Endothelial cell (in vitro differentiated cells): Measurements from ENCODE around the gene NFKBIB. TPM values are rescaled to one million over a fixed set of nuclear protein-coding genes. Genes with fewer than 3 reads are reported as not detected.

Experiments used
- DNase-seq: peaks from one replicate; pipeline ENCODE4 v3.0.0; 2021; ENCODE audit warnings: low spot score
- H3K27ac Mint-ChIP-seq: one replicate; pipeline ENCODE4 v1.8.0; 2021; ENCODE audit warnings: mixed read lengths, inconsistent platforms; ENCODE audit not compliant: unreplicated experiment
- H3K27me3 Mint-ChIP-seq: one replicate; pipeline ENCODE4 v1.8.0; 2021; ENCODE audit warnings: mild to moderate bottlenecking, moderate library complexity, mixed read lengths, inconsistent platforms; ENCODE audit not compliant: unreplicated experiment
- H3K36me3 Mint-ChIP-seq: one replicate; pipeline ENCODE4 v1.8.0; 2021; ENCODE audit warnings: mild to moderate bottlenecking, low read depth, mixed read lengths, inconsistent platforms; ENCODE audit not compliant: unreplicated experiment
- H3K4me1 Mint-ChIP-seq: one replicate; pipeline ENCODE4 v1.8.0; 2021; ENCODE audit warnings: mild to moderate bottlenecking, mixed read lengths, inconsistent platforms; ENCODE audit not compliant: unreplicated experiment
- H3K4me3 Mint-ChIP-seq: one replicate; pipeline ENCODE4 v1.8.0; 2021; ENCODE audit warnings: mild to moderate bottlenecking, mixed read lengths, inconsistent platforms; ENCODE audit not compliant: unreplicated experiment
- H3K9me3 Mint-ChIP-seq: one replicate; pipeline ENCODE4 v1.8.0; 2021; ENCODE audit warnings: mixed read lengths, inconsistent platforms; ENCODE audit not compliant: unreplicated experiment
- CTCF ChIP-seq: fragments of 200-600 bp; sonication (generic); IDR thresholded peaks from one replicate; pipeline ENCODE4 v1.5.0; 2021; ENCODE audit warnings: antibody characterized with exemption; ENCODE audit not compliant: unreplicated experiment
- total RNA-seq: library from RNA; stranded (reverse); fragmentation: NEBNext Ultra II Directional; extraction: Animal tissue kit (Norgen Biotek cat#: 25700); gene quantifications from one replicate; pipeline ENCODE4 v1.2.1, GENCODE V29; 2021; ENCODE audit not compliant: unreplicated experiment

Gene NFKBIB
- total RNA-seq, 1 donor from 2014 or later = 16.9 TPM

- DNase-seq = no peak
- H3K27ac Mint-ChIP-seq = peak overlapping the region; percentile 50
- H3K9me3 Mint-ChIP-seq = no peaks in the 10 kb centered on the region
- peaks cover 3% of the 10 kb centered on the region for H3K27me3 Mint-ChIP-seq
- TF ChIP-seq CTCF = no peak
- peak overlapping the region; percentile 57 for H3K4me3 Mint-ChIP-seq
- peaks cover 7% of the 10 kb centered on the region for H3K4me1 Mint-ChIP-seq
- peaks cover 23% of the 10 kb centered on the region for H3K36me3 Mint-ChIP-seq
These were observed 7.9 kb downstream of the NFKBIB start for GRCh38 chr19:38907670-38908069.

DNA sequence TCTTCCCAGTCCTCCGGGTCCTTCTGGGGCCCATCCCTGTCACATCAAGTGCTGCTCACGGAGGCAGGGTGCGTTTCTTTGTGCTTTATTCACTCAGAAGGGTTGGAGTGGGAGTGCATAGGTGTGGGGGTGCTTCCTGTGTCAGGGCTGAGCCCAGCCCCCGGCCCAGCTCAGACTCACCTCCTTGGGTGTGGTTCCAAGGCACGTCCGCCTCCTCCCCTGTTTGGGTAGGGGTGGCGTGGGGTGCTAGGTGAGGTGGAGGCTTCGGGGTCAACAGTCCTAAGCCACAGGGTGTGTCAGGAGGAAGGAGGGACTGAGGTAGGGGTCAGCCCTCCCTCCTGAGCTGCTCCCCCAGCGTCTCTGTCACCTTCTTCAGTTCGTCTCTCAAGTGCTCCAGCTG is 9.1 kb downstream of the NFKBIB start:
- Mint-ChIP-seq H3K4me3 (no peak overlapping the region), H3K27me3 (peaks cover 6% of the 10 kb centered on the region), H3K9me3 (no peaks in the 10 kb centered on the region), H3K27ac (no peak overlapping the region), H3K36me3 (peaks cover 23% of the 10 kb centered on the region), H3K4me1 (peaks cover 7% of the 10 kb centered on the region)
- TF ChIP-seq CTCF = no peak
- DNase-seq = no peak

DNA sequence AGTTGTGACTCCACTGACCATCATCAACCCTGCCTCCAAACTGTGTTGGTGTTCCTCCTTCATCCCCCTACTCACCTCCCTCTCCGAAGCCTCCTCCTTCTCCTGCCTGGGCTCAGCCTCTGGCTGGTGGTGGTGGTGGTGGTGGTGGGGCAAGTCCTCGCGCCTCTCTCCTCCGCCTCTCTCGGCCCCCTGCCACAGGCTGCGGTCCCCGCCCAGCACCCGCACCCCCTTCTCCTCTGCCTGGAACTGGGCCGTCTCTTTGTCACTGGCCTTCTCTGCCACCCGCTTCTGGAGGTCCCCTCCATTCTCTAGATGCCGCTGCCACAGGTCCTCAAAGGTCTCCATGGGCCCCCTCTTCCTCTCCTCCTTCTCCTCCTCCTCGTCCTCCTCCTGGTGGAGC is 10.7 kb downstream of the NFKBIB start:
- TF ChIP-seq CTCF = no peak
- Mint-ChIP-seq H3K27ac (no peak overlapping the region), H3K27me3 (peaks cover 9% of the 10 kb centered on the region), H3K4me3 (no peak overlapping the region), H3K4me1 (peaks cover 3% of the 10 kb centered on the region), H3K36me3 (peaks cover 14% of the 10 kb centered on the region), H3K9me3 (no peaks in the 10 kb centered on the region)
- no peak for DNase-seq

DNA sequence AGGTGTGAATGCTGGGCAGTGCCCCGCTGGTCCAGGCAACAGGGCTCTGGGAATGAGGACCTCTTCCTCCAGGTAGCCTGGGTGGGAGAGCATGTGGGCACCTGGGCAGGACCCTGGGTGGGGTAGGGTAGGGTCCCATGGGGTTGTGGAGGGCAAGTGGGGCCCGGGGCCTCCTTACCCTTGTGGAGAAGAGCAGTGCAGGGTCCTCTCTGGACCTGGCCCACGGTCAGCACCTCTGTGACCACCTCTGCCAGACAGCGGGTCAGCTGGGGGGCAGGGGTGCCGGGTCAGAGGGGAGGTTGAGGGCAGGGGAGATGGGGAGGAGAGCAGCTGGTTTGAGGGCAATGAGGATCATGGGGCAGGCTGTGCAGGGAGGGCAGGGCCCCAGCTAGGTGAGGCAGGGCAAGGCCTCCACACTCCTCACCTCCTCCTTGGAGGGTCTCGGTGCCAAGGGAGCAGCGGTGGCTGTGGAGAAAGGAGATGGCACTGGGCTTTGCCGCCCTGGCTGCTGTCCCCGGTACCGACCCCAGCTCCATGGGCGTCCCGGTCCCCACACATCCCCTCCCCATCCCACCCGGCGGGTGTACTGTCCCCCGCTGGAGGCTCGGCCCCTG is 11.7 kb downstream of the NFKBIB start:
- DNase-seq = no peak
- Mint-ChIP-seq H3K27me3 (peaks cover 12% of the 10 kb centered on the region), H3K27ac (no peak overlapping the region), H3K36me3 (peaks cover 11% of the 10 kb centered on the region), H3K4me3 (no peak overlapping the region), H3K9me3 (no peaks in the 10 kb centered on the region), H3K4me1 (peaks cover 6% of the 10 kb centered on the region)
- no peak for TF ChIP-seq CTCF

DNA sequence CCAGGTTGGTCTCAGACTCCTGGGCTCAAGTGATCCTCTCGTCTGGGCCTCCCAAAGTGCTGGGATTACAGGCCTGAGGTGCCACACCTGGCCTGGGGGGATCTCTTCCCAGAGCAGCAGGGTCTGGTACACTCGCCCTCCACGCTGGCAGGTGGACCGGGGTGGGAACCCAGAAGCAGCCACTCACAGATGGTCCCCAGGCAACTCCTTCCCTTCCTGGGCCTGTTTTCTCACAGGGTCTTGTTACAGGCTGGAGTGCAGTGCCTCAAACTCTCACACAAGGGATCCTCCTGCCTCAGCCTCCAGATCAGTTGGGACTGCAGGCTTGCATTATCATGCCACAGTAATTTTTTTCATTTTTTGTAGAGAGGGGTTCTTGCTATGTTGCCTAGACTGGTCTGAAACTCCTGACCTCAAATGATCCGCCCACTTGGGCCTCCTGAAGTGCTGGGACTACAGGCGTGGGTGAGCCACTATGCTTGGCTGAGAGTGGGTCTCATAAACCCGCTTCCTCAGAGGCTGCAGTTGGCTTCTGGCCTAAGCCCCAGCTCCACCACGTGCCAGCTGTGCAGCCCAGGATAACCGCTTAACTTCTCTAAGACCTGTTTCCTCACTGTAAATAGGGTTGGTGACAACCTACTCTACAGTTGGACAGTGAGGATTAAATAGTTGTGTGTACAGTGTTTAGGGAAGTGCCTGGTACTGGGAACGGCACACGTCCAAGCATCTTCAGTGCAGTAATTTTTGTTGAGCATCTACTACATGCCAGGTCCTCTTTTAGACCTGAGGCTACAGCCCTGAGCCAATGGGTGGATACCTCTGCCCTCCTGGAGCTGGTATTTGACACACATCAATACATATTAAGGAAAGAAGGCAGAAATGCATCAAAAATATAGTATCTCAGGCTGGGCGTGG is 13.1 kb downstream of the NFKBIB start:
- Mint-ChIP-seq H3K27ac (no peak overlapping the region), H3K4me1 (peaks cover 6% of the 10 kb centered on the region), H3K4me3 (no peak overlapping the region), H3K27me3 (peaks cover 13% of the 10 kb centered on the region), H3K9me3 (no peaks in the 10 kb centered on the region), H3K36me3 (peaks cover 6% of the 10 kb centered on the region)
- no peak for TF ChIP-seq CTCF
- DNase-seq = no peak
